HG02943 (cell line): ENCODE measurements around the gene ADAM22.

Experiments
- ATAC-seq: cut with Tn5 transposase; IDR thresholded peaks from one replicate; pipeline ENCODE4 v1.9.1; 2021; ENCODE audit warnings: mild to moderate bottlenecking, low read depth, moderate library complexity; ENCODE audit not compliant: unreplicated experiment

ADAM22 gene

GRCh38 chr7:88027724-88028123, 93.7 kb downstream of the ADAM22 start:
- ATAC-seq = no peak

GRCh38 chr7:88034083-88034695, 100.1 kb downstream of the ADAM22 start:
- no peak for ATAC-seq

- ATAC-seq = no peak
These were observed 103.0 kb downstream of the ADAM22 start for GRCh38 chr7:88037050-88037449.

- no peak for ATAC-seq
These were observed 106.6 kb downstream of the ADAM22 start for GRCh38 chr7:88040694-88041093.

- ATAC-seq = no peak
These were observed 107.5 kb downstream of the ADAM22 start for GRCh38 chr7:88041583-88041982.

GRCh38 chr7:88042157-88042556, 108.1 kb downstream of the ADAM22 start:
- ATAC-seq = no peak

- no peak for ATAC-seq
These were observed 108.8 kb downstream of the ADAM22 start for GRCh38 chr7:88042803-88043202.

GRCh38 chr7:88044069-88044468, 110.0 kb downstream of the ADAM22 start:
- no peak for ATAC-seq

- ATAC-seq = no peak
These were observed 113.0 kb downstream of the ADAM22 start for GRCh38 chr7:88046839-88047573.

- no peak for ATAC-seq
These were observed 123.6 kb downstream of the ADAM22 start for GRCh38 chr7:88057655-88058054.

GRCh38 chr7:88062238-88062637, 128.2 kb downstream of the ADAM22 start:
- no peak for ATAC-seq

GRCh38 chr7:88069093-88069492, 135.0 kb downstream of the ADAM22 start:
- no peak for ATAC-seq

- ATAC-seq = peak; percentile 89
These were observed 138.1 kb downstream of the ADAM22 start for GRCh38 chr7:88071994-88072714.

- ATAC-seq = peak; percentile 42
These were observed 138.6 kb downstream of the ADAM22 start for GRCh38 chr7:88072715-88073055.

GRCh38 chr7:88073626-88074025, 139.6 kb downstream of the ADAM22 start:
- ATAC-seq = no peak

- no peak for ATAC-seq
These were observed 141.2 kb downstream of the ADAM22 start for GRCh38 chr7:88075216-88075615.

GRCh38 chr7:88083883-88084282, 149.8 kb downstream of the ADAM22 start:
- ATAC-seq = no peak

- no peak for ATAC-seq
These were observed 155.5 kb downstream of the ADAM22 start for GRCh38 chr7:88089561-88089960.

- no peak for ATAC-seq
These were observed 156.2 kb downstream of the ADAM22 start for GRCh38 chr7:88090240-88090639.

GRCh38 chr7:88090671-88091070, 156.6 kb downstream of the ADAM22 start:
- no peak for ATAC-seq

- ATAC-seq = no peak
These were observed 158.1 kb downstream of the ADAM22 start for GRCh38 chr7:88091988-88092675.
